Measurements from ENCODE around the gene RBM10. TPM values are rescaled to one million over a fixed set of nuclear protein-coding genes. Genes with fewer than 3 reads are reported as not detected.

RBM10 gene, protein sequence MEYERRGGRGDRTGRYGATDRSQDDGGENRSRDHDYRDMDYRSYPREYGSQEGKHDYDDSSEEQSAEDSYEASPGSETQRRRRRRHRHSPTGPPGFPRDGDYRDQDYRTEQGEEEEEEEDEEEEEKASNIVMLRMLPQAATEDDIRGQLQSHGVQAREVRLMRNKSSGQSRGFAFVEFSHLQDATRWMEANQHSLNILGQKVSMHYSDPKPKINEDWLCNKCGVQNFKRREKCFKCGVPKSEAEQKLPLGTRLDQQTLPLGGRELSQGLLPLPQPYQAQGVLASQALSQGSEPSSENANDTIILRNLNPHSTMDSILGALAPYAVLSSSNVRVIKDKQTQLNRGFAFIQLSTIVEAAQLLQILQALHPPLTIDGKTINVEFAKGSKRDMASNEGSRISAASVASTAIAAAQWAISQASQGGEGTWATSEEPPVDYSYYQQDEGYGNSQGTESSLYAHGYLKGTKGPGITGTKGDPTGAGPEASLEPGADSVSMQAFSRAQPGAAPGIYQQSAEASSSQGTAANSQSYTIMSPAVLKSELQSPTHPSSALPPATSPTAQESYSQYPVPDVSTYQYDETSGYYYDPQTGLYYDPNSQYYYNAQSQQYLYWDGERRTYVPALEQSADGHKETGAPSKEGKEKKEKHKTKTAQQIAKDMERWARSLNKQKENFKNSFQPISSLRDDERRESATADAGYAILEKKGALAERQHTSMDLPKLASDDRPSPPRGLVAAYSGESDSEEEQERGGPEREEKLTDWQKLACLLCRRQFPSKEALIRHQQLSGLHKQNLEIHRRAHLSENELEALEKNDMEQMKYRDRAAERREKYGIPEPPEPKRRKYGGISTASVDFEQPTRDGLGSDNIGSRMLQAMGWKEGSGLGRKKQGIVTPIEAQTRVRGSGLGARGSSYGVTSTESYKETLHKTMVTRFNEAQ
- 43.3 and 49.0 TPM in 2 replicates for total RNA-seq

DNA sequence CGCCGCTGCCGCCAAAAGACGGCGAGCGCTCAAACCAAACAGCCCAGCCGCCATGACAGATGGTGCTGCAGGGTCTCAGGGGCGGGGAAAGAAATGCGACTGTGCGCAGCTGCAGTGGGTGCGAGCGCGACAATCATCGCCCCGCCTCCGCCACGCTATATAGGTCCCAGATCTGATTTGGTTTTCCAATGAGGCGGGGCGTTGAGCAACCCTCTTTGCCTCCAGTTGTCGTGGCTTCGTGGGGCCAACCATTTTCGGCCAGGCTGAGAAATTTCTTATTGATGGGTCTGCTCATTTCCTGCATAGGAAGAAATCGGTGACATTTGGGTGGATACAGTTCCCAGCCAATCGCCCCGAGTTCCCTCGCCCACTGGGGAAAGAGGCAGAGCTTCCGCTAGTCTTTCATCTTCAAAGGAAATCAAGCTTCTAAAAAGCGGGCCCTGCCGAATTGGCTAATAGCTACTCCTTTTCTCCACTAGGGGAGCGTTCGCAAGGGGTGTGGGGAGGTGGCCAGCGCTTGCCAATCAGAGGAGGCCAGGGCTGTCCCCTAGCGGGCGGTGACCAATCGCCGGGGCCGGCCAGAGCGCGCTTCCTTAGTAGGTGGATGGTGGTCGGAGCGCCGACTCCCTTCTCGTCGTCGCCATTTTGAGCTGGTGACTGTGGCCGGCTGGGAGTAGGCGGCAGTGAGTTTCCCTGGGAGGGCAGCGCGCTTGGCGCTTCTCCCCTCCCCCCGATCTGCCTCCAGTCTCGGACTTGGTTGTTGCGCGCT is at the start of gene RBM10, which contains the start of gene NDUFB11:
RBM10 (plus strand) TSS at position 596 of the 769 bp plus-strand sequence. CDS start 2,261 bp downstream, outside the sequence.
NDUFB11 (minus strand) TSS at position 77 of the 769 bp plus-strand sequence; CDS start at position 54, 23 bp downstream.

DNA sequence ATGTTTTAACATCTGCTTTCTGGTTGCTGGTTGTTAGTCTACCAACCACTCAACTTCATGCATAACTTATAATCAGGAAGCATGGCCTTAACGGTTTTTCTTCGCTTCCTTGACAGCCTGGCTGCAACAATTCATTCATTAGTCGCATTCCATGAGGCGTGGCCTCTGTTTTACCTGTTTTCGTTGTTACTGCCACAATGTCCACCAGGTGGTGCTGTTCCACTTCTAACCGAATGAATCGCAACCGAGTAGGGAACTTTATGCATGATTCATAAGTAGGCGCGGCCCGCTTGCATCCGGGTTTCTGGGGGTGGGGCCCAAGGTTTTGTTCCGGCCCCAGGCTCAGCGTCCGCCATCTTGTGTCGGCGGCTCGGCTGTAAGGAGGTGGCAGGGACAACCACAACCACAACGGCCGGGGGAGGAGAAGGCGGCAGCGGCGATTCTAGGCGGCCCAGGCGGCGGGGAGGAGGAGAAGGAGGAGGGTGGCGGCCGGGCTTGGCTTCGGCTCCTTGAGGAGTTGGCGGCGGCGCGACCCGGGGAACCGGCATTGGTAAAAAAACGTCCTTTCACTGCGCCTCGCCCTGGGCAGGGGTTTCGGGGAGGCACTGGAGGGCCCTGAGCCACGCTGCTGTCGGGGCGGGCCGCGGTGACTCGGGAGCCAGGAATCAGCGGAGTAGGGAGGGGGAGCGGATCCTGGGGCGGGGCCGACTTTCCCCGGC is 48.6 kb downstream of the RBM10 start, which contains the start of gene UBA1:
UBA1 (plus strand) TSS at position 355 of the 719 bp plus-strand sequence. CDS start 4,974 bp downstream, outside the sequence.

DNA sequence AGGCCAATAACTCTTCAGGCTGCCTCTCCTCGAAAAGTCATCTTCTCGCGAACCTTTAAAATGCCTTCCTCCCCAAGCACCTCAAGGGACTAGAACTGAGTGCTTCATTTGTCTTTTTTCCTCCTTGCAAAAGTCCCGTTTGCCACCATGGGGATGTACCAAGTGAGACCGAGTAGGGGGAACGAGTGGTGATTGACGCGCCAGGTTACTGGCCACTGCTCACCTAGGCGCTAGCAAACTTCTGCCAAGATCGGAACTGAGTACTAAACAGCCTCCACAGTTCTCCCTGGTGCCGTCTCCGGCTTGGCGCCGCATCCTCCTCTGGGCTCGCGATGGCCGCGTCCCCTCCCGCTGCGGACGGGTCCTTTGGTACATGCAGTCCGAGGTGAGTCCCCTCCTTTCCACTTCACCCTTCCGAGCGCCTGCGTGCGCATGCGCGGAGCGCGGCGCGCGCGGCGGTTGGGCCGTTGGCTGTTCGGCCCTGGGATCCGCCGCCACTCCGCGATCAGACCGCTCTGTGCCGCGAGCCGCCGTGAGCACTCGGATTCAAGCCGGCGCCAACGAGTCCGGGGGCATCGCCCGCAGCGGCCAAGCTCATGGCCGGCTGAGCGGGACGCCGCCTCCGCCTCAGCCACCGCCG is 73.4 kb downstream of the RBM10 start, which contains the start of gene CDK16:
CDK16 (plus strand) TSS at position 402 of the 640 bp plus-strand sequence. CDS start 4,877 bp downstream, outside the sequence.

DNA sequence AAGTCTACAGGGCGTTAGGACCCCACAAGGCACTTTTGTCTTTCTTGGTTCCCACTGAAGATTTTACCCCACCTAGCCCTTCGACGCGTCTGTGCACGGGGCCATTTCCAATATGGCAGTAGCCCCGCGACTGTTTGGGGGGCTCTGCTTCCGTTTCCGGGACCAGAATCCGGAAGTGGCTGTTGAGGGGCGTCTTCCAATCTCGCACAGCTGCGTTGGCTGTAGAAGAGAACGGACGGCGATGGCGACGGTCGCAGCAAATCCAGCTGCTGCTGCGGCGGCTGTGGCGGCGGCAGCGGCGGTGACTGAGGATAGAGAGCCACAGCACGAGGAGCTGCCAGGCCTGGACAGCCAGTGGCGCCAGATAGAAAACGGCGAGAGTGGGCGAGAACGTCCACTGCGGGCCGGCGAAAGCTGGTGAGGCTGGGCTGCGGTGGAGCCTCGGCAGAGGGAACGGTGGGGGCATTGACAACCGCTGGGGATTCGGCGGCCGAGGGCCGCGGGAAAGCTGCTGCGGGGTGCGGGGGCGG is 87.8 kb downstream of the RBM10 start, which contains the start of gene USP11:
USP11 (plus strand) TSS at position 207 of the 530 bp plus-strand sequence; CDS start at position 242, 35 bp downstream.

Other genes starting within 250 kb of the RBM10 start
- gene JADE3, start 232.8 kb upstream of the RBM10 start, total RNA-seq = 2.6 and 3.3 TPM in 2 replicates
- gene RGN, start 66.8 kb upstream of the RBM10 start, total RNA-seq = 2.0 and 2.1 TPM in 2 replicates
- 94.2 and 114 TPM in 2 replicates for gene NDUFB11, start 519 bp upstream of the RBM10 start, total RNA-seq
- 193 and 202 TPM in 2 replicates for gene UBA1, start 48.6 kb downstream of the RBM10 start, total RNA-seq
- gene CDK16, start 73.5 kb downstream of the RBM10 start, total RNA-seq = 101 and 133 TPM in 2 replicates
- gene USP11, start 87.8 kb downstream of the RBM10 start, total RNA-seq = 30.5 and 43.3 TPM in 2 replicates
- gene ZNF157, start 225.4 kb downstream of the RBM10 start, total RNA-seq = under 0.01 TPM in 1 of 2 replicates, not detected in the other